ENCODE results near the gene RPH3AL. TPM values are rescaled to one million over a fixed set of nuclear protein-coding genes. Genes with fewer than 3 reads are reported as not detected.
A peak's percentile ranks its signal among the peaks of the same experiment; 100 is the strongest.

The RPH3AL gene
- total and polyA plus RNA-seq, 4 donors = 4.7 to 5.9 (median 5.3) TPM

- Histone ChIP-seq H3K27me3 (ENCODE audit: control insufficient read depth, insufficient read depth, low read length) (no peaks in the 10 kb centered on the region), H3K4me3 (ENCODE audit: low read depth, low read length) (no peak overlapping the region), H3K27ac (ENCODE audit: low read depth, low read length) (no peak overlapping the region), H3K36me3 (ENCODE audit: control insufficient read depth, insufficient read depth, low read length) (peaks cover 5% of the 10 kb centered on the region), H3K9me3 (ENCODE audit: control insufficient read depth, insufficient read depth, low read length) (no peaks in the 10 kb centered on the region), H3K4me1 (ENCODE audit: control insufficient read depth, insufficient read depth, low read length) (peaks cover 37% of the 10 kb centered on the region)
- peak in 1 of 6 donors; percentile 6 for DNase-seq (ENCODE audit: low read depth in 4 of 6, low spot score in 6 of 6)
- 78% methylated on average over 17 of the region's 24 CpGs for WGBS (ENCODE audit: insufficient coverage)
Observed at GRCh38 chr17:231966-232807, 120.4 kb downstream of the RPH3AL start.

GRCh38 chr17:231191-231965, 121.2 kb downstream of the RPH3AL start:
- Histone ChIP-seq H3K4me1 (ENCODE audit: control insufficient read depth, insufficient read depth, low read length) (peaks cover 45% of the 10 kb centered on the region), H3K27me3 (ENCODE audit: control insufficient read depth, insufficient read depth, low read length) (no peaks in the 10 kb centered on the region), H3K9me3 (ENCODE audit: control insufficient read depth, insufficient read depth, low read length) (no peaks in the 10 kb centered on the region), H3K36me3 (ENCODE audit: control insufficient read depth, insufficient read depth, low read length) (peaks cover under 1% of the 10 kb centered on the region), H3K27ac (ENCODE audit: low read depth, low read length) (no peak overlapping the region), H3K4me3 (ENCODE audit: low read depth, low read length) (no peak overlapping the region)
- WGBS (ENCODE audit: insufficient coverage) = 83% methylated on average over 16 of the region's 16 CpGs
- no peak for DNase-seq (ENCODE audit: low read depth in 4 of 6, low spot score in 6 of 6)

- Histone ChIP-seq H3K9me3 (ENCODE audit: control insufficient read depth, insufficient read depth, low read length) (no peaks in the 10 kb centered on the region), H3K36me3 (ENCODE audit: control insufficient read depth, insufficient read depth, low read length) (no peaks in the 10 kb centered on the region), H3K27me3 (ENCODE audit: control insufficient read depth, insufficient read depth, low read length) (no peaks in the 10 kb centered on the region), H3K27ac (ENCODE audit: low read depth, low read length) (no peak overlapping the region), H3K4me3 (ENCODE audit: low read depth, low read length) (no peak overlapping the region), H3K4me1 (ENCODE audit: control insufficient read depth, insufficient read depth, low read length) (peaks cover 55% of the 10 kb centered on the region)
- no peak for DNase-seq (ENCODE audit: low read depth in 4 of 6, low spot score in 6 of 6)
- 94% methylated on average over 7 of the region's 7 CpGs for WGBS (ENCODE audit: insufficient coverage)
Observed at GRCh38 chr17:230395-230770, 122.2 kb downstream of the RPH3AL start.

- 93% methylated on average over 11 of the region's 15 CpGs for WGBS (ENCODE audit: insufficient coverage)
- Histone ChIP-seq H3K9me3 (ENCODE audit: control insufficient read depth, insufficient read depth, low read length) (no peaks in the 10 kb centered on the region), H3K27me3 (ENCODE audit: control insufficient read depth, insufficient read depth, low read length) (no peaks in the 10 kb centered on the region), H3K36me3 (ENCODE audit: control insufficient read depth, insufficient read depth, low read length) (no peaks in the 10 kb centered on the region), H3K4me3 (ENCODE audit: low read depth, low read length) (no peak overlapping the region), H3K27ac (ENCODE audit: low read depth, low read length) (no peak overlapping the region), H3K4me1 (ENCODE audit: control insufficient read depth, insufficient read depth, low read length) (peaks cover 50% of the 10 kb centered on the region)
- DNase-seq (ENCODE audit: low read depth in 4 of 6, low spot score in 6 of 6) = no peak
Observed at GRCh38 chr17:229709-230394, 122.8 kb downstream of the RPH3AL start.

- H3K27me3 ChIP-seq (ENCODE audit: control insufficient read depth, insufficient read depth, low read length) = no peaks in the 10 kb centered on the region
- H3K4me3 ChIP-seq (ENCODE audit: low read depth, low read length) = no peak overlapping the region
- H3K4me1 ChIP-seq (ENCODE audit: control insufficient read depth, insufficient read depth, low read length) = peaks cover 45% of the 10 kb centered on the region
- H3K27ac ChIP-seq (ENCODE audit: low read depth, low read length) = no peak overlapping the region
- WGBS (ENCODE audit: insufficient coverage) = 75% methylated on average over 7 of the region's 8 CpGs
- H3K9me3 ChIP-seq (ENCODE audit: control insufficient read depth, insufficient read depth, low read length) = no peaks in the 10 kb centered on the region
- no peaks in the 10 kb centered on the region for H3K36me3 ChIP-seq (ENCODE audit: control insufficient read depth, insufficient read depth, low read length)
- DNase-seq (ENCODE audit: low read depth in 4 of 6, low spot score in 6 of 6) = no peak
Observed at GRCh38 chr17:228951-229708, 123.5 kb downstream of the RPH3AL start.

- no peak overlapping the region for H3K27ac ChIP-seq (ENCODE audit: low read depth, low read length)
Observed at GRCh38 chr17:227946-228615, 124.5 kb downstream of the RPH3AL start.

GRCh38 chr17:227078-227945, 125.3 kb downstream of the RPH3AL start:
- H3K4me1 ChIP-seq (ENCODE audit: control insufficient read depth, insufficient read depth, low read length) = peaks cover 34% of the 10 kb centered on the region
- no peaks in the 10 kb centered on the region for H3K27me3 ChIP-seq (ENCODE audit: control insufficient read depth, insufficient read depth, low read length)
- H3K27ac ChIP-seq (ENCODE audit: low read depth, low read length) = peak overlapping the region; percentile 18
- H3K4me3 ChIP-seq (ENCODE audit: low read depth, low read length) = no peak overlapping the region
- H3K36me3 ChIP-seq (ENCODE audit: control insufficient read depth, insufficient read depth, low read length) = no peaks in the 10 kb centered on the region
- no peaks in the 10 kb centered on the region for H3K9me3 ChIP-seq (ENCODE audit: control insufficient read depth, insufficient read depth, low read length)
- 22% methylated on average over 13 of the region's 15 CpGs for WGBS (ENCODE audit: insufficient coverage)
- DNase-seq (ENCODE audit: low read depth in 4 of 6, low spot score in 6 of 6) = peak in 5 of 6 donors; percentile 71 to 97 (median 80)

More at GRCh38 chr17:227946-228615, 124.5 kb downstream of the RPH3AL start:
- Histone ChIP-seq H3K27me3 (ENCODE audit: control insufficient read depth, insufficient read depth, low read length) (no peaks in the 10 kb centered on the region), H3K36me3 (ENCODE audit: control insufficient read depth, insufficient read depth, low read length) (no peaks in the 10 kb centered on the region), H3K4me3 (ENCODE audit: low read depth, low read length) (no peak overlapping the region), H3K9me3 (ENCODE audit: control insufficient read depth, insufficient read depth, low read length) (no peaks in the 10 kb centered on the region), H3K4me1 (ENCODE audit: control insufficient read depth, insufficient read depth, low read length) (peaks cover 39% of the 10 kb centered on the region)
- 76% methylated on average over 18 of the region's 19 CpGs for WGBS (ENCODE audit: insufficient coverage)
- DNase-seq (ENCODE audit: low read depth in 4 of 6, low spot score in 6 of 6) = no peak

All from spinal cord (tissue), 10 donors.